ENCODE data around the gene MKNK2.

DNA sequence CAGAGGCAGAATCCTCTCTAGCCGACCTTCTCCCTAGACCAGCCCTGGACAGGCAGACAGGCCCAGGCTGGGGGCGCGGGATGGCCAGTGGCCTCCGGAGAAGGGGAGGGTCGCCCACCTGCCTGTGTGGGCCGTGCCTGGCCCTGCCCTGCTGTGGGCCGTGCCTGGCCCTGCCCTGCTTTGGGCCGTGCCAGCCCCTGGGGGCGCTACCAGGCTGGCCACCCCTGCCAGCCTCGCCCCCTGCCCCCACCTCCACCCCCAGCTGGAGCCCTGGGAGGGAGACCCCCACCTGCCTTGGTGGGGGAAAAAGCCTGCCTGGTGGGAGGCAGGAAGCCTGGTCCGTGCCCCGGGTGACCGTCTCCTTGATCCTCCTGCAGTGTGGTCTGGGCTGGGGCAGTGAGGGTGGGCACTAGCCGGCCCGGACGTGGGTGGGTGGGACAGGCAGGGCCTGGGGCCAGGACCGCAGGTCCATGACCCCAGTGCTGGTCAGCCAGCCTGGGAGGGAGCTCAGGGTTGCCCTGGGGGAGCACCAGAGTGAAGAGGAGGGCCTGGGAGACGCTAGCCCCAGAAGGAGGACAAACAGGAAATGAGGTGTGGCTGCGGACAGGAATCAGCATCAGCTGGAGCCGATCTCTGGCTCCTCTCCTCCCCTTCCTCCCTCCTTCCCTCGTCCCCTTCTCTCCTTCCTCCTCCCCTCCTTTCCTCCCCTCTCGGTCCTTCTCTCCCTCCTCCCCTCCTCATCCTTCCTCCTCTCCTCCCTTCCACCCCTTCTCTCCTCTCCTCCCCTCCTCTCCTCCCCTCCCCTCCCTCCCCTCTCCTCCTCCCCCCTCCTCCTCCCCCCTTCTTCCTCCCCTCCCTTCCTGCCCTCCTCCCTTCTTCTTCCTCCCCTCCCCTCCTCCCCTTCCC, 5.1 kb upstream of the MKNK2 start:
- TF ChIP-seq CTCF (IDR thresholded peaks at IDR 0.05; ENCODE audit: low read depth, low read length) = no peak
- TF ChIP-seq POLR2A (IDR thresholded peaks at IDR 0.05; ENCODE audit: extremely low read depth, insufficient read length) = no peak

Data from NB4 (cell line).